ENCODE results near the gene IRF2.

The IRF2 gene

GRCh38 chr4:184432127-184432922 lies 42.0 kb downstream of the IRF2 start:
- no peak for DNase-seq (ENCODE audit: low read depth, low spot score)

GRCh38 chr4:184430163-184430562 lies 44.2 kb downstream of the IRF2 start:
- DNase-seq (ENCODE audit: low read depth, low spot score) = no peak

GRCh38 chr4:184428787-184429186 lies 45.6 kb downstream of the IRF2 start:
- DNase-seq (ENCODE audit: low read depth, low spot score) = no peak

GRCh38 chr4:184427687-184428086 lies 46.7 kb downstream of the IRF2 start:
- no peak for DNase-seq (ENCODE audit: low read depth, low spot score)

GRCh38 chr4:184427093-184427492 lies 47.3 kb downstream of the IRF2 start:
- no peak for DNase-seq (ENCODE audit: low read depth, low spot score)

- DNase-seq (ENCODE audit: low read depth, low spot score) = no peak
These were observed 49.2 kb downstream of the IRF2 start for GRCh38 chr4:184424993-184425758.

- DNase-seq (ENCODE audit: low read depth, low spot score) = no peak
These were observed 50.1 kb downstream of the IRF2 start for GRCh38 chr4:184424279-184424678.

GRCh38 chr4:184423003-184423686 lies 51.2 kb downstream of the IRF2 start:
- DNase-seq (ENCODE audit: low read depth, low spot score) = no peak

GRCh38 chr4:184422378-184422777 lies 52.0 kb downstream of the IRF2 start:
- DNase-seq (ENCODE audit: low read depth, low spot score) = no peak

GRCh38 chr4:184421533-184422155 lies 52.7 kb downstream of the IRF2 start:
- DNase-seq (ENCODE audit: low read depth, low spot score) = no peak

- no peak for DNase-seq (ENCODE audit: low read depth, low spot score)
These were observed 53.4 kb downstream of the IRF2 start for GRCh38 chr4:184420881-184421416.

- no peak for DNase-seq (ENCODE audit: low read depth, low spot score)
These were observed 53.9 kb downstream of the IRF2 start for GRCh38 chr4:184420402-184420801.

- DNase-seq (ENCODE audit: low read depth, low spot score) = no peak
These were observed 54.4 kb downstream of the IRF2 start for GRCh38 chr4:184419976-184420375.

GRCh38 chr4:184417802-184418511 lies 56.4 kb downstream of the IRF2 start:
- DNase-seq (ENCODE audit: low read depth, low spot score) = no peak

- peak; percentile 3 for DNase-seq (ENCODE audit: low read depth, low spot score)
These were observed 57.2 kb downstream of the IRF2 start for GRCh38 chr4:184416913-184417734.

- no peak for DNase-seq (ENCODE audit: low read depth, low spot score)
These were observed 59.3 kb downstream of the IRF2 start for GRCh38 chr4:184415071-184415470.

GRCh38 chr4:184413261-184414046 lies 60.9 kb downstream of the IRF2 start:
- DNase-seq (ENCODE audit: low read depth, low spot score) = no peak

GRCh38 chr4:184410748-184411147 lies 63.6 kb downstream of the IRF2 start:
- no peak for DNase-seq (ENCODE audit: low read depth, low spot score)

Measured in activated naive CD8-positive, alpha-beta T cell treated with anti-CD3 and anti-CD28 coated beads, Interleukin-2, amount 50 U/mL, for 16 hours (primary cell).